ENCODE measurements around the gene WASF3.

- TF ChIP-seq PAX5 (IDR thresholded peaks at IDR 0.05; ENCODE audit: borderline replicate concordance, low read depth, low read length) (no peak), NFYB (IDR thresholded peaks at IDR 0.05; ENCODE audit: insufficient read depth, low read depth, low read length) (no peak), KDM1A (IDR thresholded peaks at IDR 0.05; ENCODE audit: borderline replicate concordance) (no peak), RAD21 (IDR thresholded peaks at IDR 0.05; ENCODE audit: insufficient read depth, low read depth, low read length) (no peak), HDGF (IDR thresholded peaks at IDR 0.05) (no peak), STAT3 (IDR thresholded peaks at IDR 0.05; ENCODE audit: low read depth, low read length) (no peak)
These were observed 141.7 kb downstream of the WASF3 start for GRCh38 chr13:26699197-26699490.
